SK-N-DZ (cell line): ENCODE data around the gene RAB36.

Source experiments
- DNase-seq: peaks from one replicate; pipeline ENCODE4 v3.0.0-alpha.2; 2015; ENCODE audit warnings: low spot score

The RAB36 gene

DNA sequence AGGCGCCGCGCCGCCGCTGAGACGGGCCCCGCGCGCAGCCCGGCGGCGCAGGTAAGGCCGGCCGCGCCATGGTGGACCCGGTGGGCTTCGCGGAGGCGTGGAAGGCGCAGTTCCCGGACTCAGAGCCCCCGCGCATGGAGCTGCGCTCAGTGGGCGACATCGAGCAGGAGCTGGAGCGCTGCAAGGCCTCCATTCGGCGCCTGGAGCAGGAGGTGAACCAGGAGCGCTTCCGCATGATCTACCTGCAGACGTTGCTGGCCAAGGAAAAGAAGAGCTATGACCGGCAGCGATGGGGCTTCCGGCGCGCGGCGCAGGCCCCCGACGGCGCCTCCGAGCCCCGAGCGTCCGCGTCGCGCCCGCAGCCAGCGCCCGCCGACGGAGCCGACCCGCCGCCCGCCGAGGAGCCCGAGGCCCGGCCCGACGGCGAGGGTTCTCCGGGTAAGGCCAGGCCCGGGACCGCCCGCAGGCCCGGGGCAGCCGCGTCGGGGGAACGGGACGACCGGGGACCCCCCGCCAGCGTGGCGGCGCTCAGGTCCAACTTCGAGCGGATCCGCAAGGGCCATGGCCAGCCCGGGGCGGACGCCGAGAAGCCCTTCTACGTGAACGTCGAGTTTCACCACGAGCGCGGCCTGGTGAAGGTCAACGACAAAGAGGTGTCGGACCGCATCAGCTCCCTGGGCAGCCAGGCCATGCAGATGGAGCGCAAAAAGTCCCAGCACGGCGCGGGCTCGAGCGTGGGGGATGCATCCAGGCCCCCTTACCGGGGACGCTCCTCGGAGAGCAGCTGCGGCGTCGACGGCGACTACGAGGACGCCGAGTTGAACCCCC is 35.8 kb downstream of the RAB36 start:
- DNase-seq = no peak

GRCh38 chr22:23181721-23182308 is 36.5 kb downstream of the RAB36 start:
- DNase-seq = no peak

GRCh38 chr22:23182309-23183060 is 37.2 kb downstream of the RAB36 start:
- DNase-seq = no peak

DNA sequence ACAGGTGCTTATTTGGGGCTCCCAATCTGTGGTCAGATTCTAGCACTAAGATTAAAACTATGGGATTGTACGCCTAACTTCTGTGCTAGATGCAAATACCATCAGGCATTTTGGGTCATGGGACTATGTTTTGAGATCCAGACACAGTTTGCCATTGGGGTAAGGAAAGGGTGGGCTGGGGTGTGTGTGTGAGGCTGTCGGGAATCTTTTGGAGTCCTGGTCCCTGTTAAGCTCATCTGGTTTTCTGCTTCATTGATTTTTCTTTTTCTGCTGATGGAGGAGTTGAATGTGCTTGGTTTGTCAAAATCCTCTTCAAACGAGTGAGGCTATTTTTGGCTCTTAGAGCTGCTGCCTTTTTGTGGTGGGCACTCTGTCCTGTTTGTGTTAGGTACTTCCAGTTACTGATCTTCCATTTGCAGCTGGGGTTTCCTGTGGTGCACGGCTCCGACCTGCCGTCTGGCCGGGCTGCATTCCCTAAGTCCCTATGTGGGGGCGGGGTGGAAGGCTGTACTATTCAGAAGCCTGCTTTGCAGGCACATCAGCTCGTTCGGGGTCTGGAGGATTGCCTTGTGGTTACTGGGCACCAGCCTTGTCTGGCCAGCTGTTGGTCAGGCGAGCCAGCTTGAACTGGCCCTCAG is 37.9 kb downstream of the RAB36 start:
- DNase-seq = peak; percentile 48

DNA sequence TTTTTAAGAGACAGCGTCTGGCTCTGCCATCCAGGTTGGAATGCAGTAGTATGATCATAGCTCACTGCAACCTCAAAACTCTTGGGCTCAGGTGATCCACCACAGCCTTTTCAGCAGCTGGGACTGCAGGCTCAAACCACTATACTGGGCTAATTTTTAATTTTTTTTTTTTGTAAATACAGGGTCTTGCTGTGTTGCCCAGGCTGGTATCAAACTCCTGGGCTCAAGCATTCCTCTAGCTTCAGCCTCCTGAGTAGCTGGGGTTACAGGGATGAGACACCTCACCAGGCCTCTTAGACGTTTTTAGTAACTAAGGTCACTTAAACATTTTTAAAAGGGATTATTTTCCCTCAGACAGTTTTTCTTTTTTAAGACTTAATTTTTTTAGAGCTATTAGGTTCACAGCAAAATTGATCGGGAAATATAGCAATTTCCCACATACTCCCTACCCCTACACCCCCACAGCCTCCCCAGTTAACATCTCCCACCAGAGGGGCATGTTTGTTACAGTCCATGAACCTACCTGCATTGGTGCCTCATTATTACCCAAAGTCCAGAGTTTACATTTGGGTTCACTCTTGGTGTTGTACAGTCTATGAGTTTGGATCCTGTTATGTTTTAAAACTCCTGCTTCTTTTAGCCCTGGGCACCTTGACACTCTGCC is 39.0 kb downstream of the RAB36 start:
- DNase-seq = no peak

DNA sequence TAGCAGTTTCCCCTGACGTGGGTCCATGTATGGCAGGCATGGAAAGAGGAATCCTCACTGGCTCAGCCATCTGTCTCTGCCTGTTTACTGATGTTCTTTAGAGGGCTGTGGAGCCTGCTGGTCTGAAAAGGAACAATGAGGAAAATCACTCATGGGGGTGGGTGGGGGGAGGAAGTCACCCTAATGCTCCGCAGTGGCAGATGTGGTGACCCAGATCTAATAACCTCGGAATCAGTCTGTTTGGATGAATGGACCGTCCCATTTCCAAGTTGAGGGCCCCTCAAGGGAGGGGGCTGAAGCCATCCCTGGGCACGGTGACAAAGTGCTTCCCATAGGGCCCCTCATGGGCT is 39.5 kb downstream of the RAB36 start:
- DNase-seq = no peak

DNA sequence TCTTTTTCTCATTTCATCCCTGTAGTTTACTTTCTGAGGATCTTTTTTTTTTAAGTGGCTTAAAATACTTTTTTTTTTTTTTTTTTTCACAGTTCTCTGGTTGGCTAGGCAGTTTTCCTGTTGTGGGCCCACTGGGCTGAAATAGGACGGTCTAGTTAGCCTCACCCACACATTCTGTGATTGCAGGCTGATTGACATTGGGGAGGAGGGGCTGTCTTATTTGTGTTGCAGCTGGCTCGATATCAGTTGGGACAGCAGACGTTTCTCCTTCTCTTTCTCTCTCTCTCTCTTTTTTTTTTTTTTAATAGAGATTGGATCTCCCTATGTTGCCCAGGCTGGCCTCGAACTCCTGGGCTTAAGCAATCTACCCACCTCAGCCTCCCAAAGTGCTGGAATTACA is 41.9 kb downstream of the RAB36 start:
- DNase-seq = no peak

- DNase-seq = no peak
Observed at GRCh38 chr22:23187871-23188700, 42.8 kb downstream of the RAB36 start.

- DNase-seq = no peak
Observed at GRCh38 chr22:23190526-23190925, 45.2 kb downstream of the RAB36 start.

DNA sequence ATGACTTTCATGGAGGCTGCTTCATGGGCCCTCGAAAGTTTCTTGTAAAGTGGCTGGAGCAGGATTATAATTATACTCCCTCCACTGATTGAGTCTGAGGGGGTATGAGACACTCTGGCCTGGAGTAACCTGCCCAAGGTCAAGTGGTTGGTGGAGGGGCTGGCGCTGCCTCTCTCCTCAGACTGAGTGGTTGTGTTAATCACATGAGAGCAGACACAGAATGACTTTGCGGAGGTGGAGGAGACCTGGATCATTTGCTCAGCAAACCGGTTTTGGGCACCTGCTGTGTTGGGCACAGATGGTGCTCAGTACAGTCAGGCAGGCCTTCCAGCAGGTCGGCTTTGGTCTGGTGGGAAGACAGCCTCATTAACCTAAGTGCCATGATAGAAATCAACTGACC is 46.9 kb downstream of the RAB36 start:
- DNase-seq = no peak

GRCh38 chr22:23192558-23192957 is 47.3 kb downstream of the RAB36 start:
- DNase-seq = no peak

DNA sequence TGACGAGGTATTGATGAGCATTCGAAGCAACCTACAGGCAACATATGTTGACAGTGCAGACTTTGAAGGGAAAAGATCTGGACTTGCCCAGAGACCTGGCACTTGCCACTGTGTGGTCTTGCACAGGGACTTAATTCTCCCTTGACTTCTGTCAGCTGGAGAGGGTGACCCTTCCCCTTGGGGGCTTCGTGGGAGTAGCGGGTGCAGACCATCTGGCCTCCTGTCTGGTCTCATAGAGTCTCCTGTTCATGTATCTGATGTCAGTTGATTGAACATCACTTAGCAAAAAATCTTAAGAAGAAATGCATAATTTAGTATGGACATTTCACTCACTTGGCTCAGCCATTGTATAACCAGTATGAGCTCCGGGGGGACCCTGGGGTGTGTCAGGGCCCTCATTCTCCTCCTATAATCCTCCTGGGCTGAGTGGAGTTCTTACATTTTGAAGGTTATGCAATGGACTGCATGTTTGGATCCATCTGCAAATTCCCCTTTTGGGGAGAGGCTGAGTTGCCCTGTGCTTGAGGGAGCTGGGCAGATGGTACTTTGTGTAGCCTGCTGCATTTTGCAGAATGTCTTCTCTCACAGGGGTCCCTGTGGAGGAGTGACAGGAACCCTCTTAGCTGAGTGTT is 48.0 kb downstream of the RAB36 start:
- DNase-seq = no peak

- DNase-seq = no peak
Observed at GRCh38 chr22:23193882-23194281, 48.6 kb downstream of the RAB36 start.

DNA sequence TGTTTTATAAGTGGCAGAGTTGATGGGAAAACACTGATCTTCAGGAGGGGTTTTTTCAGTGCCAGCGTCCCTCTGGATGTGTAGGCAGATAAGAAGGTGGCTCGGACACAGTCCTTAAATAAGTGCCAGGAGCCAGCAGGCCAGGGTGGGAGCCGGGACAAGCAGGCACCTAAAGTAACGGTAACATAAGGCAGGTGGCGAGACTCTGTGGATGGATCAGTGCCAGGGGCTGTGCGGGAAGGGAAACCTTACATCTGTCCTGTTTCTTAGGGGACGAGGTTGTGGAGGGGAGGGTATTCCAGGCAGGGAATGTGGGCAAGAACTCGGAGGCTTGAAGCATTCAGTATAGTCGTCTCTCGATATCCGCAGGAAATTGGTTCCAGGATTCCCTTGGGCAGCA is 50.9 kb downstream of the RAB36 start:
- no peak for DNase-seq

DNA sequence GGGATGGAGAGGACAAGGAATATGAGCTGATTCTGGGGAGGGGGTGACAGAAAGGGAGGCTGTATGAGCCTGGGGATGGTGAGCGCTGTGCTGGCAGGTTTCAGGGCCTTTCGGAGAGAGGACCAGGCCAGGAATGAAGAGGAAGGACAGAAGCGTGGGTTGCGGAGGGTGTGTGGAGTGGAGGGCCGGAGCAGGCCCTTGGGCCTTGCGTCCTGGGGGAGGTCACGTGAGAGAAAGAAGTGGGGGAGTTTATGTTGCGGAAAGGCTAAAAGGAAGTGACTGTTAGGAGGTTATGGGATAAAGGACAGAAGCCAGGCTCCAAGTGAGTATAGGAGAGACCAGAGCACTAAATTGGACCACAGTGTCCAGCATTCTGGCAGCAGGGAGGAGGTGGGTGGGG is 52.6 kb downstream of the RAB36 start:
- DNase-seq = no peak

- DNase-seq = no peak
Observed at GRCh38 chr22:23199159-23199558, 53.9 kb downstream of the RAB36 start.

GRCh38 chr22:23200898-23201297 is 55.6 kb downstream of the RAB36 start:
- no peak for DNase-seq

GRCh38 chr22:23202812-23203451 is 57.7 kb downstream of the RAB36 start:
- DNase-seq = no peak

- DNase-seq = no peak
Observed at GRCh38 chr22:23203452-23204124, 58.3 kb downstream of the RAB36 start.
